ENCODE data around the gene CACNA1E. TPM values are rescaled to one million over a fixed set of nuclear protein-coding genes. Genes with fewer than 3 reads are reported as not detected.

CACNA1E gene
- total RNA-seq, 1 donor from 2014 or later: 0.88 TPM

GRCh38 chr1:181676269-181676668 lies 193.0 kb downstream of the CACNA1E start:
- TF ChIP-seq, protein P1, sequence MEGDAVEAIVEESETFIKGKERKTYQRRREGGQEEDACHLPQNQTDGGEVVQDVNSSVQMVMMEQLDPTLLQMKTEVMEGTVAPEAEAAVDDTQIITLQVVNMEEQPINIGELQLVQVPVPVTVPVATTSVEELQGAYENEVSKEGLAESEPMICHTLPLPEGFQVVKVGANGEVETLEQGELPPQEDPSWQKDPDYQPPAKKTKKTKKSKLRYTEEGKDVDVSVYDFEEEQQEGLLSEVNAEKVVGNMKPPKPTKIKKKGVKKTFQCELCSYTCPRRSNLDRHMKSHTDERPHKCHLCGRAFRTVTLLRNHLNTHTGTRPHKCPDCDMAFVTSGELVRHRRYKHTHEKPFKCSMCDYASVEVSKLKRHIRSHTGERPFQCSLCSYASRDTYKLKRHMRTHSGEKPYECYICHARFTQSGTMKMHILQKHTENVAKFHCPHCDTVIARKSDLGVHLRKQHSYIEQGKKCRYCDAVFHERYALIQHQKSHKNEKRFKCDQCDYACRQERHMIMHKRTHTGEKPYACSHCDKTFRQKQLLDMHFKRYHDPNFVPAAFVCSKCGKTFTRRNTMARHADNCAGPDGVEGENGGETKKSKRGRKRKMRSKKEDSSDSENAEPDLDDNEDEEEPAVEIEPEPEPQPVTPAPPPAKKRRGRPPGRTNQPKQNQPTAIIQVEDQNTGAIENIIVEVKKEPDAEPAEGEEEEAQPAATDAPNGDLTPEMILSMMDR (IDR thresholded peaks at IDR 0.05; ENCODE audit: borderline replicate concordance): peak; percentile 53
- DNase-seq: no peak
- H3K4me3 ChIP-seq: no peak overlapping the region
- H3K36me3 ChIP-seq: no peaks in the 10 kb centered on the region
- intact Hi-C loops (cut with micrococcal nuclease): loop anchor here (5.0 kb wide), 1 partner anchor 194 kb away; the partner anchor contains the start of gene CACNA1E
- H3K27ac ChIP-seq (replicated peaks): no peak overlapping the region
- H3K27me3 ChIP-seq (ENCODE audit: low read depth): peaks cover 88% of the 10 kb centered on the region
- H3K4me1 ChIP-seq: no peaks in the 10 kb centered on the region
- no peaks in the 10 kb centered on the region for H3K9me3 ChIP-seq (replicated peaks)

- H3K4me3 ChIP-seq: no peak overlapping the region
- peaks cover 76% of the 10 kb centered on the region for H3K27me3 ChIP-seq (ENCODE audit: low read depth)
- no peak for DNase-seq
- intact Hi-C loops (cut with micrococcal nuclease): no loop called here
- H3K9me3 ChIP-seq (replicated peaks): no peaks in the 10 kb centered on the region
- H3K4me1 ChIP-seq: no peaks in the 10 kb centered on the region
- TF ChIP-seq, protein P1 (IDR thresholded peaks at IDR 0.05; ENCODE audit: borderline replicate concordance): no peak
- no peak overlapping the region for H3K27ac ChIP-seq (replicated peaks)
- no peaks in the 10 kb centered on the region for H3K36me3 ChIP-seq
These were observed 197.0 kb downstream of the CACNA1E start for GRCh38 chr1:181680332-181680731.

- H3K4me1 ChIP-seq: no peaks in the 10 kb centered on the region
- H3K4me3 ChIP-seq: no peak overlapping the region
- no peaks in the 10 kb centered on the region for H3K9me3 ChIP-seq (replicated peaks)
- no peak for DNase-seq
- H3K27me3 ChIP-seq (ENCODE audit: low read depth): peaks cover 75% of the 10 kb centered on the region
- H3K36me3 ChIP-seq: no peaks in the 10 kb centered on the region
- H3K27ac ChIP-seq (replicated peaks): no peak overlapping the region
- TF ChIP-seq, protein P1 (IDR thresholded peaks at IDR 0.05; ENCODE audit: borderline replicate concordance): no peak
- intact Hi-C loops (cut with micrococcal nuclease): no loop called here
These were observed 197.6 kb downstream of the CACNA1E start for GRCh38 chr1:181680871-181681270.

DNA sequence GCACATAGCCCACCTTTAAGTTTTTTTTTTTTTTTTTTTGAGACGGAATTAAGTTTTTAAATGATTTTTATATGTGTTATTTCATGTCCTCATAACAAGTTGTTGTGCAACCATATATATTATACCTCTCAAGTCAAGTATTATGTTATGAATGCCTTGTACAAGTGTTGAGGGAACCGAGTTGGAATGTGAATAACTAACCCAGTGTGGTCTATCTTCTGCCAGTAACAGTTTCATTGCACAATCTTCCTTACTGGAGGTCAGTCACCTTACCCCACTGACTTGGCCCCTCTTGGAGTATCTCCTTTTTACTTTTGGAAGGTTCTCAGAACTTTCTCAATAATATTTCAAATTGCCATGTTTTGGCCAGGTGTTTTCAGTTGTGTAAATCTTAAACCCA lies 201.9 kb downstream of the CACNA1E start:
- DNase-seq: no peak
- no peak overlapping the region for H3K4me3 ChIP-seq
- no peak overlapping the region for H3K27ac ChIP-seq (replicated peaks)
- H3K36me3 ChIP-seq: no peaks in the 10 kb centered on the region
- H3K27me3 ChIP-seq (ENCODE audit: low read depth): peaks cover 62% of the 10 kb centered on the region
- H3K9me3 ChIP-seq (replicated peaks): peaks cover 4% of the 10 kb centered on the region
- intact Hi-C loops (cut with micrococcal nuclease): no loop called here
- no peaks in the 10 kb centered on the region for H3K4me1 ChIP-seq
- TF ChIP-seq, protein P1 (IDR thresholded peaks at IDR 0.05; ENCODE audit: borderline replicate concordance): no peak

GRCh38 chr1:181701891-181702290 lies 218.6 kb downstream of the CACNA1E start:
- intact Hi-C loops (cut with micrococcal nuclease): no loop called here
- Histone ChIP-seq H3K4me1 (no peaks in the 10 kb centered on the region), H3K27ac (replicated peaks) (no peak overlapping the region), H3K36me3 (no peaks in the 10 kb centered on the region), H3K9me3 (replicated peaks) (no peaks in the 10 kb centered on the region), H3K27me3 (ENCODE audit: low read depth) (peaks cover 60% of the 10 kb centered on the region), H3K4me3 (no peak overlapping the region)
- no peak for DNase-seq
- TF ChIP-seq, protein P1 (IDR thresholded peaks at IDR 0.05; ENCODE audit: borderline replicate concordance): no peak
